NCI-H1105 (cell line): ENCODE data around the gene MSLN.

Experiments used
- DNase-seq: peaks from one replicate; lab custom pipeline; 2025; lab: John Stamatoyannopoulos, UW

The MSLN gene

GRCh38 chr16:776824-777223 is 16.3 kb downstream of the MSLN start:
- DNase-seq, result no peak

GRCh38 chr16:777826-778225 is 17.3 kb downstream of the MSLN start:
- no peak for DNase-seq

GRCh38 chr16:778447-778846 is 17.9 kb downstream of the MSLN start:
- no peak for DNase-seq

GRCh38 chr16:778909-779527 is 18.5 kb downstream of the MSLN start:
- DNase-seq, result no peak

- DNase-seq, result no peak
These were observed 19.0 kb downstream of the MSLN start for GRCh38 chr16:779561-779960.

GRCh38 chr16:780296-780695 is 19.8 kb downstream of the MSLN start:
- no peak for DNase-seq

- DNase-seq, result no peak
These were observed 20.9 kb downstream of the MSLN start for GRCh38 chr16:781346-782010.

GRCh38 chr16:782258-782657 is 21.7 kb downstream of the MSLN start:
- no peak for DNase-seq

GRCh38 chr16:782766-783403 is 22.4 kb downstream of the MSLN start:
- DNase-seq, result peak; percentile 60

- DNase-seq, result no peak
These were observed 23.0 kb downstream of the MSLN start for GRCh38 chr16:783404-784161.

GRCh38 chr16:784431-784830 is 23.9 kb downstream of the MSLN start:
- no peak for DNase-seq

GRCh38 chr16:785563-786535 is 25.3 kb downstream of the MSLN start:
- no peak for DNase-seq

GRCh38 chr16:787321-787966 is 26.9 kb downstream of the MSLN start:
- DNase-seq, result no peak

GRCh38 chr16:787978-788398 is 27.5 kb downstream of the MSLN start, which contains the start of gene RPUSD1:
Gene RPUSD1 (minus strand): TSS chr16:788381. CDS start chr16:787737, 644 bp downstream.
- no peak for DNase-seq

- DNase-seq, result peak; percentile 75
These were observed 28.0 kb downstream of the MSLN start, which contains the start of gene CHTF18 for GRCh38 chr16:788399-789126. Gene CHTF18 (plus strand): TSS chr16:788620. CDS start chr16:788685, 65 bp downstream.

- no peak for DNase-seq
These were observed 28.8 kb downstream of the MSLN start for GRCh38 chr16:789191-789850.

GRCh38 chr16:790086-790485 is 29.6 kb downstream of the MSLN start:
- no peak for DNase-seq

- no peak for DNase-seq
These were observed 30.6 kb downstream of the MSLN start for GRCh38 chr16:791131-791530.

- no peak for DNase-seq
These were observed 31.9 kb downstream of the MSLN start for GRCh38 chr16:792221-792995.
